Cerebellar nuclear complex (tissue), 1 donor: ENCODE data around the gene PGA4.
"Not testable (repeated sequence)": the region's sequence is repeated elsewhere in the genome, so short reads cannot be mapped to it uniquely, and the experiment has no call there.

ENCODE experiments used
- DNase-seq, 2 experiments: peaks; one replicate each; lab custom pipeline; 2025; lab: John Stamatoyannopoulos, UW

Gene PGA4

DNA sequence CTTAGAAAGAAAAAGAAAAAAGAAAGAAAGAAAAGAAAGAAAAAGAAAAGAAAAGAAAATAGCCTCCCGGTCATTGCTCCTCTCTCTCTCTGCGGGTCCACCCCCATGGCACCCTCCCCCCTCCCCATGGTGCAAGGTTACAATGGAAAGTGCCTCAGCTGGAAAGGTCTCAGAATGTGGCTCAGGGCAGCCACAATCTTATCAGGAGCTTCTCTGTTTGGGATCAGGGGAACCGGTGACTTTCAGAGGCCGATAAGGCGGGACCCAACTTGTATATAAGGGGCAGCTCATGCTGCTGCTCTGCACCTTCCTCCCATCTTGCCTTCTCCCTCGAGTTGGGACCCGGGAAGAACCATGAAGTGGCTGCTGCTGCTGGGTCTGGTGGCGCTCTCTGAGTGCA lies at the start of gene PGA4:
PGA4 (plus strand) TSS at position 301 of the 400 bp plus-strand sequence; CDS start at position 355, 54 bp downstream.
- DNase-seq, result not testable (repeated sequence)

- DNase-seq, result no peak
Measured at GRCh38 chr11:61172356-61172755, 49.8 kb upstream of the PGA4 start.

DNA sequence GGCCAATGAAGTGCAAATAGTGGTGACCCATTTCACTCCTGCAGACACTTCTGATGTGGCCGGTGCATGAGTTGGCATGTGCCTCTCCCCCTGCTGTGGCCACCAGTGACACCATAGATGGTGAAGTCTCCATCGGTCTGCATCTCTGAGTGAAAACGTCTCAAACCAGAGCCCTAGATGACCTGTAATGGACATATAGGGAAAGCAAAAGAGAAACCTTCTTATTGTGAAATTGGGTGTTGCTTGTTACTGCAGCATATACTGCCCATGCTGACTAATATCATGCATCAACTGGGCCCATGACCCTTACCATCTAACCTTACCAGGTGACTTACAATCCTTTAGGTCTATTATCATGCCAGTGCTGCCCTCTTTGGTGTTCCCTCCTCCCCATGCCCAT lies 49.3 kb upstream of the PGA4 start:
- no peak for DNase-seq

DNA sequence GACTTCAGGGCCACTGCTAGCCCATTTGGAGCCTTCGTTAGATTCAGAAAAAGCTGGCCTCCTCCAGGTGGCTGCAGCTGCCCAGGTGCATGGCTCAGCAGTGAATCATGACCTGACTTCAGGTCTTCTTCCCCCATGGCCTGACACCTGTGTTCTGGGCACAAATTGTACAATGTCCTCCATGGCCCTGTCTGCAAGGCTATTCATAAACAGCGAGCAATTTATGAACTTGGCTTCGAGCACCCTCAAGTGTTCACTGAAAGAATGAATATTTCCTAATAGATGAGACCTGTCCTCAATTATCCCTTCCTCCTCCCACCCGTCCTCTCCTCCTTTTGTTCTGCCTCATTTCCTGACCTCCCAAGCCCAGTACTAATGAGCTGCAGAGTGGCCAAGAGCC lies 48.7 kb upstream of the PGA4 start:
- no peak for DNase-seq

DNA sequence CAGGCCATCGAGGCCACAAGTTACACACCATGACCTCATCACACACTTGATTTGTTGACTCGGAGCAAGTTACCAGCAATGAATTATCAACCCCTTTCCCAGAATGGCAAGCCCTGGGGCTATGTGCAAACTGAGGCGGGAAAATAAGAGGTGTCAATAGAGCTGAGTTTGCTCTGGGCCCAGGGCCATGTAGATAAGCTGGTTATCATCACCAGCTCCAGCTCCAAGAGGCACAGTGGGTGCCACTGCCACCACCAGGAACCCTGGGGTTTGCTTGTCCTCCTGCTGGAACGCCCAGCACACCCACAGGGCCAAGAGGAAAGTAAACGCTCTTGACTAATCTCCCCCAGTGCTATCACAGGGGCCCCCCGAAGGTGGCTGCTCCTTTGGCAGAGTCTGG lies 47.9 kb upstream of the PGA4 start:
- DNase-seq, result no peak

GRCh38 chr11:61174949-61175348 lies 47.2 kb upstream of the PGA4 start:
- no peak for DNase-seq

DNA sequence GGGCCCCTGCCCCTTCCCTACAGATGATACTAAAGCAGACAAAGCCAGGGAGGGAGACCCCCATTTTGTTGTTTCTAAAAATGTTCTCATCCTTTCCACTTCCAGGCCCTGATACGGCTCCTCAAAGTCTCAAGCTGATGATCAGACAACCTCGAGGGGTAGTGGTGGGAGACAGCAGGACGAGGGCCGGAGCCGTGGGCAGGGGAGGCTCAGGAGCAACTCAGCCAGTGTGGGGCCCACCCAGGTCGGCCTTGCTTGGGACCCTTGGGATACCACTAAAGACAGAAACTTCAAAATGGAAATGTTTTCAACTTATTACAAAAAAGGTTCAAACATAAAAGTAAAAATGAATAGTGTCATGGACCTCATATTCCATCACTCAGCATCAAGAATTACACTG lies 45.7 kb upstream of the PGA4 start:
- DNase-seq, result no peak

GRCh38 chr11:61180205-61180604 lies 41.9 kb upstream of the PGA4 start:
- DNase-seq, result not testable (repeated sequence)

GRCh38 chr11:61181489-61181888 lies 40.7 kb upstream of the PGA4 start:
- no peak for DNase-seq

- DNase-seq, result no peak
Measured at GRCh38 chr11:61183645-61184044, 38.5 kb upstream of the PGA4 start.

GRCh38 chr11:61186504-61186903 lies 35.6 kb upstream of the PGA4 start:
- DNase-seq, result no peak

DNA sequence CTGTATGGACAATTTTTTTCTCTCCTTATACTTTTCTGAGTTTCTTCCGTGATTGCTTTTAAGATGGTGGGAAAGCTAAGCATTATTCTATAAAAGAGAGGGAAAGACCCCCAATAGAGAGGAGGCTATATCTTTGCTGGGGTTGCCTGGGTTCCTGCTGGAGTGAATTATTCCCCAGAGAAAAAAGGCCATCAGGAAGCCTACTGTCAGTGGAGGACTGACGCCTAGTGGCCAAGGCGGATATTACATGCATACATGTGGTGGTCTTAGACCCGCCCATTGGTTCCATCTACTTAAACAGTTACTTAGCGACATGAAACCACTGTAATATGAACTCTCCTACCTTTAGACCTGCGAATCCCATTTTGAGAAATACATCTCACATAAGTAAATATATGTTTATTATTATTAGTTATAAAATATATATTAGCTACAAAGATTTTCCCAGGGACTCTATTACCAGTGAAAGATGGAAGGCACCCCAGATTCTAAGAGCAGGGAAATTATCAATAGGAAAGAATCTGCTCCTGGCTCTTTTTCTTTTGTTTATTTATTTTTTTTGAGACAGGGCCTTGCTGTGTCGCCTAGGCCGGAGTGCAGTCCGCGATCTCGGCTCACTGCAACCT lies 34.5 kb upstream of the PGA4 start:
- DNase-seq, result no peak

DNA sequence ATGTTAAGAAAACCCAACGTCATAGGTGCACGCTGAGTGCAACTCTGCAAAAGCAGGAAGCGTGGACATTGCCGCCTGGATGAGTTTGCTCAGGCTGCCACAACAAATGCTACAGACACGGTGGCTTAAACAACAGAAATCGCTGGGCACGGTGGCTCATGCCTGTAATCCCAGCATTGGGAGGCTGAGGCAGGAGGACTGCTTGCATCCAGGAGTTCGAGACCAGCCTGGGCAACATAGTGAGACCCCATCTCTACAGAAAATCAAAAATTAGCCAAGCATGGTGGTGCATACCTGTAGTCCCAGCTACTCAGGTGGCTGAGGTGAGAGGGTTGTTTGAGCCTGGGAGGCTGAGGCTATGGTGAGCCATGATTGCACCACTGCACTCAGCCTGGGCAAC lies 32.2 kb upstream of the PGA4 start:
- no peak for DNase-seq

DNA sequence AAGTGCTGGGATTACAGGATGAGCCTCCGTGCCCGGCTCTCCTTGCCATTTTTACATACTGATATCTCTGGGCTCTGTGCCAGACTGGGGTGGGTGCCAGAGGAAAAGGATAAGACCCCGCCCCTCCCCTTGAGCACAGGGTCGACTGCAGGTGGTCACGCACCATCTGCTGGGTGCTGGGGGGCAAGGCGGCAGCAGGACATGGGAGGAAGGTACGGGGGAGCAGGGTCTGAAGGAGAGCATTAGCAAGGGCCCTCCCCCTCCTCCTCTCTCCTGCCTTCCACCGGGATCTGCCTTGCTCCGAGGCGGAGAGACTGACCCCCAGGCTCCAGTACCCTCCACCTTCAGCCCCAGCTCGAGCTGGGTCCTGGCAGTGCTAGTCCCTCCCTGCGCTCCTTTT lies 28.6 kb upstream of the PGA4 start:
- no peak for DNase-seq

DNA sequence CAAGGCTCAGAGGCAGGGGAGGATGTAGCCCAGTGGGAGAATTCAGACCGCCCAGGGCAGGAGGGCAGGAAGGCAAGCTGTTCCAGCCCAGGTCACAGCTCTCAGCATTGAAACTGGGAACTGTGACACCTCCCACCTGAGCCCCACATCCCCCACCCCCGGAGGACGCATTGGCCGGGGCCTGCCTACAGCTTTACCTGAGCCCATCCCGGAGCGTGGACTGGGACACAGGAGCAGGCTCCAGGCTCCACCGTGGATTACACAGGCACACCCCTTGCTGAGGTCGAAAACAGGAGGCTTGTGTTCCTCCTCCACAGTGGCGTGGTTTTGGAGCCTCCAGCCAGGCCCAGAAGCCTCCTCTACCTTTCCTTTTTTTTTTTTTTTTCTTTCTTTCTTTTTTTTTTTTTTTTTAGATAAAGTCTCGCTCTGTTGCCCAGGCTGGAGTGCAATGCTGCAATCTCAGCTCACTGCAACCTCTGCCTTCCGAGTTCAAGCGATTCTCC lies 27.9 kb upstream of the PGA4 start:
- DNase-seq, result no peak

- DNase-seq, result no peak
Measured at GRCh38 chr11:61194981-61195695, 27.0 kb upstream of the PGA4 start.

DNA sequence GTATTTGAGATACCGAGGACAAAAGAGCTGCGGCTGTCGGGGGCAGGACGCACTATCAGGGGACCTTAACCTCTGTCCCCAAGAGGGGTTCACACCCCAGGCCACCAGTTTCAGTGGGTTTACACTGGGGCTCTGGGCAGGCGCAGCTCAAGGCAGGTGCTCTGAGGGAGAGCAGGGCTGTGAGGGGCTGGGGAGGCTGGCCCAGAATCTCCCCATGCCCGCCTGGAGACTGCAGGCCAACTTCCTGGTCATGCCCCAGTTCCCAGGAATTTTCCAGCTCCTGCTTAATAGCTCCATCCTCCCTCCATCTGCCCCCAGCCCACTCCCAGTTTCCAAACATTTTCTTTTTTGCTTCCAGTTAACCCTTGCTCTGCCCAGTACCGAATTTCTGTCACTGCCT lies 26.4 kb upstream of the PGA4 start:
- DNase-seq, result no peak

- DNase-seq, result no peak
Measured at GRCh38 chr11:61198361-61198760, 23.8 kb upstream of the PGA4 start.

DNA sequence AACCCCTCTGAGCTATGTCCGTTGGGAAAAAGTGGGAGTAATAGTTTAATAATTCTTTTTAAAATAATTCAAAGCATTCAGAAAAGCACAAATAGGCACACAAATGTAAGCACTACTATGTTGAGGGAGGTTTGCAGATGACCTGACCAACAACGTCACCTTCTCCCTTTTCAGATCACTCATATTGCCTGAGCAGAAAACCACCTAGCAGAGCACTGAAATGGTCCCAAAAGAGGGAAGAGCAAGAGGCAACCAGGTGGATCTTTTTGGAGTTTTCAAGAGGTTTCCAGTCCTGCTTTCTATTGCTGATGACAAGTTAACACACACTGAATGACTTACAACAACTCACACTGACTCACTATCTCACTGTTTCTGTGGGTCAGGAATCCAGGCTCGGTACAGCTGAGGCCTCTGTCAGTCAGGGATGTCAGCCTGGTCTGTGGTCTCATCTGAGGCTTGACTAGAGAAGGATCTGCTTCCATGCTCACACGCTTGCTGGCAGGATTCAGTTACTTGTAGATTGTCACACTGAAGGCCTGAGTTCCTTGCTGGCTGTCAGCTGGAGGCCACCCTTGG lies 23.1 kb upstream of the PGA4 start:
- no peak for DNase-seq

DNA sequence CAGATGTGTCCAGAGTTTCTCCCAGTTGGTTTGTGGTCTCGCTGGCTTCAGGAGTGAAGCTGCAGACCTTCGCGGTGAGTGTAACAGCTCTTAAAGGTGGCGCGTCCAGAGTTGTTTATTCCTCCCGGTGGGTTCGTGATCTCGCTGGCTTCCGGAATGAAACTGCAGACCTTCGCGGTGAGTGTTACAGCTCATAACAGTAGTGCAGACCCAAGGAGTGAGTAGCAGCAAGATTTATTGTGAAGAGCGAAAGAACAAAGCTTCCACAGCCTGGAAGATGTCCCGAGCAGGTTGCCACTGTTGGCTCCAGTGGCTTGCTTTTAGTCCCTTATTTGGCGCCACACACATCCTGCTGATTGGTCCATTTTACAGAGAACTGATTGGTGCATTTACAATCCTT lies 20.7 kb upstream of the PGA4 start:
- no peak for DNase-seq

GRCh38 chr11:61202950-61203746 lies 19.0 kb upstream of the PGA4 start, which contains the start of gene PGA3:
Gene PGA3 (plus strand): TSS chr11:61203515. CDS start chr11:61203565, 50 bp downstream.
- not testable (repeated sequence) for DNase-seq

- not testable (repeated sequence) for DNase-seq
Measured at GRCh38 chr11:61203873-61204272, 18.3 kb upstream of the PGA4 start.
